ENCODE measurements around the gene NTSR2.

Gene NTSR2

GRCh38 chr2:11657646-11658045 is 12.3 kb downstream of the NTSR2 start:
- DNase-seq (ENCODE audit: low read depth): no peak

GRCh38 chr2:11657195-11657594 is 12.8 kb downstream of the NTSR2 start:
- DNase-seq (ENCODE audit: low read depth): no peak

DNA sequence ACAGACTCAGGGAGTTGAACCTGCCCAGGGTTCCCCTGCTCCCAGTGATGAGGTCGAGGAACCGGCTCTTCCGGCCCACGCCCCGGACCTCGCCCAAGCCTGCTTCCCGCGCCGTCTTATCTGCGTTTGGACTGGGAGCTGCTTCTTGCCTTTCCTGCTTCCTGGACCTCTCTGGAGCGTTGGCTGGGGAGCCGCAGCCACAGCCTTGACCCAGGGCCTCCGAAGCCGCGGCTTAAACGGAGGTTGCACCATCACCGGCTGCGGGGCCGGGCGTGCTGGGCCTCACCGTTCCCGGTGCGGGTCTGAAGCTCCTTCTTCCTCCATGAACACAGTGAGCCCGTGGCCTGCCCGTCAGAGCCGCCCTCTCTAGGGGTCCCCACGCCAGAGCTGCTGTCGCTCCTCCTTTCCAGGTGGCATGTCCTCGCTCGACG is 13.3 kb downstream of the NTSR2 start:
- no peak for DNase-seq (ENCODE audit: low read depth)

- no peak for DNase-seq (ENCODE audit: low read depth)
Measured at GRCh38 chr2:11656252-11656651, 13.7 kb downstream of the NTSR2 start.

GRCh38 chr2:11655495-11655894 is 14.5 kb downstream of the NTSR2 start:
- no peak for DNase-seq (ENCODE audit: low read depth)

- DNase-seq (ENCODE audit: low read depth): no peak
Measured at GRCh38 chr2:11652553-11652952, 17.4 kb downstream of the NTSR2 start.

DNA sequence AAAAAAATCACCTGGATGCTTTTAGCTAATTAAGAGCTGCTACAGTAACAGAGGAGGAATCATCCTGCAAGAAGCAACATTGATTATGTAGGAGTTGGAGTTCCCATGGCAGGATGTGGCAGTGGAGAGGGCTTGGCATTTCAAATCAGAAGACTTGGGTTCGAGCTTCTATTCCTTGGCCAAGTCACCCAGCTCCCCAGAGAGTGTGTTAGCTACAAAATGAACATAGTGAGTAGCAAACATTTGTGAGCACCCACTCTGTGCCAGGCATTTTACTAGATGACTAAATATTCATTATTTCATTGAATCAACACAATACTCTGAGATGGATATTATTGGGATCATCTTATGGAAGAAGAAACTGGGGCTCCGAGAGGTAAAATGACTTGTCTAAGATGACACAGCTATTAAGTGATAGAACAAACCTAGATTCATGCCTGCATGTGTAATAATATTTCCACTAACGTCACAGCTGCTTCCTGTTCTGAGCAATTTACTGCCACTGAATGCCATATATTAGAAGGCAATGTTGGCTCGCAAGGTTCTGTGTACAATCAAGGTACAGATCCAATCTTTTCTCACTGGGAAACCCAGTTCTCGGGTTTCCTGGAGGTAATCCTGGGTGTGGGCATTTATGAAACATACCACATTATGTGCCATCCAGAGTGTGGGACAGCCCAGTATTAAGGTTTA is 18.0 kb downstream of the NTSR2 start:
- no peak for DNase-seq (ENCODE audit: low read depth)

DNA sequence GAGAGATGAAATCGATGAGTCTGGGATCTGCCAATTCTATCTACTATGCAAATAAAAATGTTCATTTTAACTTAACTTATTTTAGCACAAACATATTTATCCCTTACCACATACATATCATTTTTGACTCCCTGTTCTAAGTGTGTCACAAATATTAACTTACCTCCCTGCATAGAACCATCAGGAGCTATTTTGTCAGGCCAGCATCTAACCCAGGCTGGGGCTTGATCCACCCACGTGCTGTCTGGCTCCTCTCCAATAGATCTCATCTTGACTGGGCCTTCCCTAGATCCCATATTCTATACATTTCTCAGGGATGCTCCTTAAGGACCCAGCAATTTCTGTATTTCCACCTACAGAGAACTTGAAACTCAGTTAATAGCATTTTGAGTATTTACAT is 20.9 kb downstream of the NTSR2 start:
- DNase-seq (ENCODE audit: low read depth): no peak

DNA sequence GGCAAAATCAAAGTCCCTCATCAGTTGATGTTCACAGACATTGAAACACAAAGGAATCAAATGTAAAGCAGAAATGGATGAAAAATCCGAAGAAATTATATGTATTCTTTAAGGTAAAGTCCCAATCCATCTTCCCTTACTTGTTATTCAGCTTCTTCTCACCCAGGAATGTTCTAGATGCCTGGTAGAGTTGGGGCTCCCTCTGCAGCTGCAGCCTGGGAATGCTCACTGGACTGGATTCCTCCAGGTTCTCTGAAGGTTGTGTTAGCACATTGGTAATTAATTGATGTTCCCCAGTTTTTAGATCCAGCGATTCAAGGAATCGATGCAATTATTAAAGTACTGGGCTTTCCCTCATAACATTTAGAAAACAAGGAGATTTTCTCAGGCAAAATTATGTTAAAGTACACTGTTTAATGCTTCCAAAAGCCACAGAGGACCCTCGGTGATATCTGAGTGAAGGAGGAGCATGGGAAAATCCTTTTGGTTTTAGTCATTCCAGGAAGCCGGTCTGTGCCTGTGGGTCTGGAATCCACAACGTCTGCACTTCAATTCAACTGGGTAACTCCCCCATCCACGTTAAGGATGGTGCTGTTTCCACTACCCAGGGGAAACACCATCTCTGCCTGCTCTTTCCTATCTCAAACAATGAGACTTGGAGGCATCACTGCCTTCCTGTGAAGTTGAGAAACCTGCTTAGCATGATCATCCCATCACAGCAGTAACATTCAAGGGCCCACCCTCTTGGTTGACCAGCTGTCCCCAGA is 22.0 kb downstream of the NTSR2 start:
- no peak for DNase-seq (ENCODE audit: low read depth)

DNA sequence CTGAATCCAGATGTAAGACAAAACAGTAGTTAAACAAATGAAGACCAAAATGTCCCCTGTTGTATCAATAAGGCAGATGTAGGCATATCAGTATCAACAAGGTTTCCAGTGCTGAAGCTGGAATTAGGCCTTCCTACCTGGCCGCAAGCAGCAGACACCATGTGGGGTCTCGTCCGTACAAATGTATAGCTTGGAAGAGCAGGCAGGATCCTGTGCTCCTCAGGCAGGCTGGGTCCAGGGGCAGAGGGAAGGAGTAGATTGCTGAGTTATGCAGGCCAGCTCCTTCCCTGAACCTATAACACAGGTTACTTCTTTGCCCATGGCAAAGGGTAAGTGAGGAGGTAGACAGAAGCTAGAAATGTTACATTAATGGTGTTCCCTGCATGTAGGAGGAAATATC is 23.5 kb downstream of the NTSR2 start:
- no peak for DNase-seq (ENCODE audit: low read depth)

DNA sequence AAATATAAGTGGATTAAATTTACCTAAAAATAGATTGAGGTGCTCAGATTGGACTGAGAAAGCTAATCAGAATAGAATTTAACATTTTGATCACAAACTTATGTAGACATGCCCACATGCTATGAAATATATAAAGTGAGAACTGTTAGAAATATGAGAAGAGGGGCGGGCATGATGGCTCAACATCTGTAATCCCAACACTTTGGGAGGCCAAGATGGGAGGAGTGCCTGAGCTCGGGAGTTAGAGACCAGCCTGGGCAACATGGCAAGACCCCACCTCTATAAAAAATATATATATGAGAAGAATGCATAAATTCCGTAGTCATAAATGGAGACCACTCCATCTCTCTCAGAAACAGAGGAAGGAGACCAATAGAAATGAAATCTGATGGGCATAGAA is 25.7 kb downstream of the NTSR2 start:
- DNase-seq (ENCODE audit: low read depth): no peak

DNA sequence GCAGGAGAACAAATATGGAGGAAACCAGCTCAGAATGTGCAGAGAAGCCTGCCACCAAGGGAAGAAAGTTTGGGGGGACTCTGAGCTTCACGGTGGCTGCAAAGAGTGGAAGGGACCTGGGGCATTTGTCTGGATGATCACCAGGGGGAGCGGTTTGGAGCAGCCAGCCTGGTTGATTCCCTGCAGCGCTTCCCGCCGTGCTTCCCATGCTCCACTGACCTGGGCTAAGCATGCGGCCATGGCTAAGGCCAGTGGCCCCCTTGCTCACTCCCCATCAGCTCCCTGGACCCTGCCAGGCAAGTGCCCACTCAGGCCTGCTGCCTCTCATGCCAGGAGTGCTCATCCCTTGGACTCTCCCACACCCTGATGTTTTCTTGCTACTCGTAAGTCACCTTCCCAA is 27.0 kb downstream of the NTSR2 start:
- DNase-seq (ENCODE audit: low read depth): no peak

- no peak for DNase-seq (ENCODE audit: low read depth)
Measured at GRCh38 chr2:11640132-11640531, 29.9 kb downstream of the NTSR2 start.

DNA sequence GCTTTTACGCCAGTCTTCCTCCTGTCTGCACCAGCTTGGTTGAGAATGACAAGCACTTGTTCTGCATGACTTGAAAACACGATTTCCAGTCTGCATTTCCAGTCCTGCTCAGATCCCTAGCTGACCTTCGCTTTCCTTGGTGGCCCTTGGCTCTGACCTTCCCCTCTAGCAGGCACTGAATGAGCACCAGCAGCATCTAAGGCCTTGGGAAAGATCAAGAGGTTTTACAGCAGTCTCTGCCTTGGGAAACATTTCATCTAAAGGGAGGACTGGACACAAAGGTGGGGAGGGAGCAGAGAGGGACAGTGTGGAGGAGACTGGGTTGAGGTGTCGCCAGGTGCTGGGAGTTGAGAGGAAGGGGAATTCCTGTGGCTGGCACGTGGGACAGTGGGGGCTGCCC is 30.5 kb downstream of the NTSR2 start:
- no peak for DNase-seq (ENCODE audit: low read depth)

GRCh38 chr2:11637546-11637945 is 32.4 kb downstream of the NTSR2 start:
- DNase-seq (ENCODE audit: low read depth): no peak

DNA sequence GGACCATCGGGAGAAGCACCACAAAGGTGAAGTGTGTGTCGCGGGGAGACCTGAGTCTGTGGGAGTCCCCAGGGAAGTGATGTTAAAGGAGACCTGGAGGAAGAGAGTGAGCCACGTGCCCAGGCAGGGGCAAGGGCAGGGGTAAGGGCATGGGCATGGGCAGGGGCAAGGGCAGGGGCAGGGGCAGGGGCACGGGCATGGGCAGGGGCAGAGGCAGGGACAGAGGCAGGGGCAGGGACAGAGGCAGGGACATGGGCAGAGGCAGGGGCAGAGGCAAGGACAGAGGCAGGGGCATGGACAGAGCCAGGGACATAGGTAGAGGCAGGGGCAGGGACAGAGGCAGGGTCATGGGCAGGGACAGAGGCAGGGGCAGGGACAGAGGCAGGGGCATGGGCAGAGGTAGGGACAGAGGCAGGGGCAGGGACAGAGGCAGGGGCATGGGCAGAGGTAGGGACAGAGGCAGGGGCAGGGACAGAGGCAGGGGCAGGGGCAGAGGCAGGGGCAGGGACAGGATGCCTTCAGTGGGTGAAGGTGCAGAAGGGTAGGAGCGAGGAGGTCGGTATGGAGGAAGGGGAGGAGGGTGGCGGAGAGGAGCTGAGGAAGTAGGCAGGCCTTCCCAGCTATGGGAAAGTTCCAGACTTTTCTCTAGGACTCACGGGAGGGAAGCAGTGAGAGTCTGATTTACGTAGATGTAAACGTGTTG is 33.3 kb downstream of the NTSR2 start:
- no peak for DNase-seq (ENCODE audit: low read depth)

DNA sequence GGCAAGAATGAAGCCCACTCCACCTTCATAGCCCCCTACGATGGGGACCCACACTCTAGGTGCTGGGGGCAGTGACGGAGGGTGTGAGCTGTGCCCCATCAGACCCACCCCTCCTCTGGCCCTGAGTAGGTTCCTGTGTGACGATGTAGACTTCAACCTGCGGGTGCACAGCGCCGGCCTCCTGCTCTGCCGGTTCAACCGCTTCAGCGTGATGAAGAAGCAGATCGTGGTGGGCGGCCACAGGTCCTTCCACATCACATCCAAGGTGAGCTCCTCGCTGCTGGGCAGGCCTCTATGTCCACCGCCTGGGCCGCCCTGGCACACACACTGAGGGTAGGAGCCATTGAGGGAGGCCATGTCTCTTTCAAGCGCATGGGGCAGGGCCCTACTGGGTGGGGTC is 34.9 kb downstream of the NTSR2 start:
- no peak for DNase-seq (ENCODE audit: low read depth)

DNA sequence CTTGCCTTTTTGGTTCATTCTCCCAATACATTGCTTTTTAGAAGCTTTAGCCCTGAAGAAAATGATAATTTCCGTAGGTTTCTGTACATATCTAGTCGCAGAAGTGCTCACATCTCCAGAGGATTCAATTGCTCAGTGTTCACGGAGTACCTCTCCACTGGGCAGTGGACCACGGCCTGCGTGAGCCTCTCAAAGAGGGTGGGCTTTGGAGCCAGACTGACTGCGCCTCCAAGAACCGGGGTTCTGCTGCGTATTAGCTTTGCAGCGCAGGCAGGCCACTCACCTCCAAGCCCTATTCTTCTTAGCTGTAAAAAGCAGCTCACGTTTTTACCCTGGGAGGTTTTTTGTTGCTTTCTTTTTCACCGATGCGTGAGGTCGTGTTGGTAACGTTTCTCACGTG is 35.4 kb downstream of the NTSR2 start:
- no peak for DNase-seq (ENCODE audit: low read depth)

DNA sequence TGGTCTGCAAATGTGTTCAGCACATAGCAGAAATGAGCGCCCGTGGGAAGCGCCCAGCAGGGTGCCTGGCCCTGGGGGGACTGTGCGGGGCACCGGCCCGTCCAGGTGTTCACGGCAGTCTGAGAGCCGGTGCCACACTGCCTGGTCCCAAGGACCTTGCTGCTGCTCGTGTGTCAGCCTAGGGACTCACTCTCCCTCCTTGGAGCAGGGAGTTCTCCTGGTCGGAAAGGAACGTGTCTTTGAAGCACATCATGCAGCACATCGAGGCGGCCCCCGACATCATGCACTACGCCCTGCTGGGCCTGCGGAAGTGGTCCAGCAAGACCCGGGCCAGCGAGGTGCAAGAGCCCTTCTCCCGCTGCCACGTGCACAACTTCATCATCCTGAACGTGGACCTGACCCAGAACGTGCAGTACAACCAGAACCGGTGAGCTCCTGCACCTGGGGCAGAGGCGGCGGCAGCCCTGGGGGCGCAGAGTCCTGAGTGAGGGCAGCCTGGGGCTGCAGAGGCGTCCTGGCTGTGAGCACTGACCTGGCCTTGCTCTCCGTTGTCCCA is 36.0 kb downstream of the NTSR2 start:
- no peak for DNase-seq (ENCODE audit: low read depth)

DNA sequence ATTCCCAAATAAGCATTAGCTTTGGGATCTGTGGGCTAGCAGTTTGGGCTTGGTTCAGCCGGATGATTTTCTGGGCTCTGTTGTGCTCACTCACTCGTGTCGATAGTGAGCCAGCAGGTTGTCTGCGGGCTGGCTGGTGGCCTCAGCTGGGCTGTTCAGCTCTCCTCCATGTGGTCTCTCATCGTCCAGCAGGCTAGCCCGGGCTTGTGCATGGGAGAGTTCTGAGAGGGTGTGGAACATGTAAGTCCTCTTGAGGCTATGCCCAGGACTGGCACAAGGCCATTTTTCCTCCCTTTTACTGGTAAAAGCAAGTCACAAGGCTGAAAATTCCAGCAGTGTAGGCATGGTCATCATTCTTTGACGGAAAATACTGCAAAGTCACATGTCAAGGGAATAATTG is 38.5 kb downstream of the NTSR2 start:
- no peak for DNase-seq (ENCODE audit: low read depth)

GRCh38 chr2:11630855-11631254 is 39.1 kb downstream of the NTSR2 start:
- DNase-seq (ENCODE audit: low read depth): no peak

DNA sequence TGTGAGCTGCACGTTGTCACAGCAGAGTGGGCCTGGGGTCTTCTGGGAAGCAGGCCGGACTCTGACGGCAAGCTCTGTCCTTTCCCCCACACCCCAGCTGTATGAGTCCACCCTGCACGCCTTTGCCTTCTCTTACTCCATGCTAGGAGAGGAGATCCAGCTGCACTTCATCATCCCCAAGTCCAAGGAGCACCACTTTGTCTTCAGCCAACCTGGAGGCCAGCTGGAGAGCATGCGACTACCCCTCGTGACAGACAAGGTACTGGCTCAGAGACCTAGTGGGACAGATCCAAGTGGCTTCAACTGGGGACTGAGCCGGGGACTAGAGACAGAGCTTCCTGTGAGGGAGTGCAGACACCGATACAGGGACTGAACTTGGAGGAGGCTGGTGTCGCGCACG is 40.1 kb downstream of the NTSR2 start:
- DNase-seq (ENCODE audit: low read depth): no peak

DNA sequence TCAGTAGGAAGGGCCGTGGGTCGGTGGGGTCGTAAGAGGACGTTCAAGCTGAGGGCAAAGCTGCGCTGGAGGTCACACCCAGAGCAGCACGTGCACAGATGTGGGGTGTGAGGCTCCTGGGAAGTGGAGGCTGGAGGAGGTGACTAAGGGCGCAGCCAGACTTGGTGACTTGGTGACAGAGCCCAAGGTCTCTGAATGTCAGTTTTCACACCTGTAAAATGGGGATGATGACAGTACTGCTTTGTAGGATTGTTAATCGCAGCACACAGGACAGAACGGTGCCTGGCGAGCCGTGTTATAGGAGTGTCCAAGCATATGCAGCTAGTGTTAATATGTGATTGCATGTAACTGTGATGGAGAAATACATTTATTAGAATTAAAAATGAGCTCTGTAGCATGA is 40.8 kb downstream of the NTSR2 start:
- DNase-seq (ENCODE audit: low read depth): no peak
